ENCODE data around the gene TEX101.
"Not testable (repeated sequence)": the region's sequence is repeated elsewhere in the genome, so short reads cannot be mapped to it uniquely, and the experiment has no call there.

DNA sequence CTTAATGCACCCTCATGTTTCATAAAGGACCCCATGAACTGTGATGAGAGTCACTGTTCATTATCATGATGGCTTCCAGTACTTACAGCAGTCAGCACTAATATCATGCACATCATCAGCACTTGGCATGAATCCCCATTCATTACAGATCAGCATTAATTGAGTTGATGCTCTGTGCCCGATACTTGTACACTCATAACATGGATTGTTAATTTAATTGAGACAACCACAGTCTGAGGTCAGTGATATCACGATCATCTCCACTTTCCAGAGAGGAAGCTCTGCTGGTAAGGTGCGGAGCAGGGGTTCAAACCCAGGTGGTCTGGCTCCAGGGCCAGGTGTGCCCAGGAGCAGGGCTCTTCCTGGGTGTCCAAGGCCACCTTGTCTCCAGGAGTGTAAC lies 21.2 kb upstream of the TEX101 start:
- TF ChIP-seq POLR2A (IDR thresholded peaks at IDR 0.05; ENCODE audit: extremely low read depth, insufficient read length); CTCF (IDR thresholded peaks at IDR 0.05; ENCODE audit: low read depth, low read length): not testable (repeated sequence)

All from NB4 (cell line).